GM12801 (cell line): ENCODE results near the gene NTSR2.

Experiments used
- CTCF ChIP-seq: IDR thresholded peaks from one replicate; pipeline ENCODE4 v1.5.1; 2011; ENCODE audit warnings: control low read depth; ENCODE audit not compliant: insufficient read length; ENCODE audit errors: extremely low read depth

The NTSR2 gene

GRCh38 chr2:11639503-11639902 is 30.5 kb downstream of the NTSR2 start:
- TF ChIP-seq CTCF: no peak

GRCh38 chr2:11637546-11637945 is 32.4 kb downstream of the NTSR2 start:
- no peak for TF ChIP-seq CTCF

- TF ChIP-seq CTCF: no peak
Measured at GRCh38 chr2:11636593-11637295, 33.3 kb downstream of the NTSR2 start.

- no peak for TF ChIP-seq CTCF
Measured at GRCh38 chr2:11635141-11635540, 34.9 kb downstream of the NTSR2 start.

GRCh38 chr2:11634584-11634983 is 35.4 kb downstream of the NTSR2 start:
- no peak for TF ChIP-seq CTCF

- no peak for TF ChIP-seq CTCF
Measured at GRCh38 chr2:11633923-11634478, 36.0 kb downstream of the NTSR2 start.

- no peak for TF ChIP-seq CTCF
Measured at GRCh38 chr2:11631462-11631861, 38.5 kb downstream of the NTSR2 start.
